Posterior cingulate gyrus (tissue), 11 donors: ENCODE results near the gene C3orf70.

Source experiments
- DNase-seq, 10 donors: peaks; one replicate each; pipeline versions ENCODE4 v3.0.0 to v3.0.0-alpha.2; 2020 to 2021; ENCODE audit warnings: mixed read lengths in 3 of 10
- intact Hi-C: fragments of 100-400 bp; cut with DNase I; formaldehyde crosslinking; loops from one replicate; pipeline ENCODE4 v1.15.1; 2023

Gene C3orf70

GRCh38 chr3:185152410-185153170, at the start of gene C3orf70:
TSS of gene C3orf70 (minus strand) at chr3:185153060. CDS start at chr3:185152823, 237 bp downstream.
- intact Hi-C loops, result no loop called here
- DNase-seq, result peak; percentile 34 to 92 (median 56)

- no peak for DNase-seq
- intact Hi-C loops, result no loop called here
These were observed 47.8 kb upstream of the C3orf70 start for GRCh38 chr3:185200639-185201038.

- DNase-seq, result no peak
- intact Hi-C loops, result no loop called here
These were observed 46.8 kb upstream of the C3orf70 start for GRCh38 chr3:185199671-185200070.

GRCh38 chr3:185199206-185199605, 46.3 kb upstream of the C3orf70 start:
- no peak for DNase-seq
- intact Hi-C loops, result no loop called here

- intact Hi-C loops, result no loop called here
- DNase-seq, result no peak
These were observed 44.2 kb upstream of the C3orf70 start for GRCh38 chr3:185197068-185197467.

GRCh38 chr3:185195652-185196051, 42.8 kb upstream of the C3orf70 start:
- intact Hi-C loops, result no loop called here

GRCh38 chr3:185188816-185189215, 36.0 kb upstream of the C3orf70 start:
- intact Hi-C loops, result no loop called here
- no peak for DNase-seq

More at GRCh38 chr3:185195652-185196051, 42.8 kb upstream of the C3orf70 start:
- no peak for DNase-seq

GRCh38 chr3:185187391-185187790, 34.5 kb upstream of the C3orf70 start:
- no peak for DNase-seq
- intact Hi-C loops, result no loop called here

- intact Hi-C loops, result loop anchor here (1.0 kb wide), 1 partner anchor 302 kb away; no protein-coding TSS in a partner anchor
- peak in 5 of 10 donors; percentile 14 to 63 (median 33) for DNase-seq
These were observed 24.0 kb upstream of the C3orf70 start for GRCh38 chr3:185176750-185177359.

GRCh38 chr3:185175370-185175987, 22.6 kb upstream of the C3orf70 start:
- intact Hi-C loops, result loop anchor here (2.0 kb wide), 1 partner anchor 21 kb away; no protein-coding TSS in a partner anchor
- DNase-seq, result peak; percentile 46 to 96 (median 64)

- intact Hi-C loops, result no loop called here
- no peak for DNase-seq
These were observed 19.5 kb upstream of the C3orf70 start for GRCh38 chr3:185172086-185173049.

GRCh38 chr3:185164428-185165217, 11.8 kb upstream of the C3orf70 start:
- intact Hi-C loops, result no loop called here
- no peak for DNase-seq

GRCh38 chr3:185162634-185163033, 9.8 kb upstream of the C3orf70 start:
- DNase-seq, result no peak
- intact Hi-C loops, result no loop called here

GRCh38 chr3:185161761-185162160, 8.9 kb upstream of the C3orf70 start:
- no peak for DNase-seq
- intact Hi-C loops, result no loop called here

GRCh38 chr3:185157347-185157746, 4.5 kb upstream of the C3orf70 start:
- intact Hi-C loops, result no loop called here
- DNase-seq, result no peak

GRCh38 chr3:185155678-185156077, 2.8 kb upstream of the C3orf70 start:
- intact Hi-C loops, result loop anchor here (2.0 kb wide), 1 partner anchor 19 kb away; no protein-coding TSS in a partner anchor
- DNase-seq, result no peak

- peak in 8 of 10 donors; percentile 18 to 90 (median 41) for DNase-seq
- intact Hi-C loops, result loop anchor here (2.0 kb wide), 1 partner anchor 21 kb away; no protein-coding TSS in a partner anchor
These were observed 1.2 kb upstream of the C3orf70 start for GRCh38 chr3:185153861-185154629.

GRCh38 chr3:185153171-185153771, 411 bp upstream of the C3orf70 start:
- DNase-seq, result peak in 5 of 10 donors; percentile 10 to 87 (median 26)

More at GRCh38 chr3:185153171-185153771, 411 bp upstream of the C3orf70 start:
- intact Hi-C loops, result no loop called here
